Memory B cell (primary cell): ENCODE data around the gene PDK1.

Source experiments
- ATAC-seq: fragments of 150-1000 bp; cut with Tn5 transposase; 2 replicates; pipeline ENCODE4 v1.10.0; 2021; ENCODE audit warnings: low read depth, mild to moderate bottlenecking, moderate library complexity
- DNase-seq, 2 donors: peaks; one replicate each; pipeline ENCODE4 v3.0.0; 2022; ENCODE audit warnings: low spot score in 2 of 2
- H3K27ac Mint-ChIP-seq: one replicate; pipeline ENCODE4 v1.8.0; 2022; ENCODE audit warnings: mild to moderate bottlenecking, moderate library complexity, mixed read lengths
- H3K27me3 Mint-ChIP-seq: one replicate; pipeline ENCODE4 v1.8.0; 2022; ENCODE audit warnings: mixed read lengths
- H3K36me3 Mint-ChIP-seq: one replicate; pipeline ENCODE4 v1.8.0; 2022; ENCODE audit warnings: mild to moderate bottlenecking, mixed read lengths
- H3K4me1 Mint-ChIP-seq: one replicate; pipeline ENCODE4 v1.8.0; 2022; ENCODE audit warnings: mixed read lengths
- H3K4me3 Mint-ChIP-seq: one replicate; pipeline ENCODE4 v1.8.0; 2022; ENCODE audit warnings: mild to moderate bottlenecking, moderate library complexity, mixed read lengths
- H3K9me3 Mint-ChIP-seq: one replicate; pipeline ENCODE4 v1.8.0; 2022; ENCODE audit warnings: mixed read lengths

PDK1 gene

GRCh38 chr2:172596776-172597175 is 40.9 kb downstream of the PDK1 start:
- H3K27ac Mint-ChIP-seq: no peak overlapping the region
- H3K4me3 Mint-ChIP-seq: no peak overlapping the region
- H3K36me3 Mint-ChIP-seq: peaks cover 18% of the 10 kb centered on the region
- no peak for DNase-seq
- H3K9me3 Mint-ChIP-seq: no peaks in the 10 kb centered on the region
- no peaks in the 10 kb centered on the region for H3K27me3 Mint-ChIP-seq
- no peak for ATAC-seq
- no peaks in the 10 kb centered on the region for H3K4me1 Mint-ChIP-seq

- Mint-ChIP-seq H3K36me3 (peaks cover 19% of the 10 kb centered on the region), H3K4me1 (no peaks in the 10 kb centered on the region), H3K4me3 (no peak overlapping the region), H3K9me3 (no peaks in the 10 kb centered on the region), H3K27ac (no peak overlapping the region), H3K27me3 (no peaks in the 10 kb centered on the region)
- ATAC-seq (no peak), DNase-seq (no peak)
These were observed 41.4 kb downstream of the PDK1 start for GRCh38 chr2:172597176-172597842.

- Mint-ChIP-seq H3K4me1 (no peaks in the 10 kb centered on the region), H3K9me3 (no peaks in the 10 kb centered on the region), H3K4me3 (no peak overlapping the region), H3K36me3 (peaks cover 31% of the 10 kb centered on the region), H3K27me3 (no peaks in the 10 kb centered on the region), H3K27ac (no peak overlapping the region)
- ATAC-seq: no peak
- no peak for DNase-seq
These were observed 44.1 kb downstream of the PDK1 start for GRCh38 chr2:172599947-172600346.

- Mint-ChIP-seq H3K36me3 (peaks cover 32% of the 10 kb centered on the region), H3K4me3 (no peak overlapping the region), H3K27me3 (no peaks in the 10 kb centered on the region), H3K9me3 (no peaks in the 10 kb centered on the region), H3K4me1 (no peaks in the 10 kb centered on the region), H3K27ac (no peak overlapping the region)
- DNase-seq (no peak), ATAC-seq (no peak)
These were observed 44.7 kb downstream of the PDK1 start for GRCh38 chr2:172600557-172601008.

- H3K36me3 Mint-ChIP-seq: peaks cover 35% of the 10 kb centered on the region
- no peaks in the 10 kb centered on the region for H3K9me3 Mint-ChIP-seq
- H3K27ac Mint-ChIP-seq: no peak overlapping the region
- no peaks in the 10 kb centered on the region for H3K27me3 Mint-ChIP-seq
- no peaks in the 10 kb centered on the region for H3K4me1 Mint-ChIP-seq
- H3K4me3 Mint-ChIP-seq: no peak overlapping the region
- no peak for ATAC-seq
- DNase-seq: no peak
These were observed 50.4 kb downstream of the PDK1 start for GRCh38 chr2:172606285-172606684.

GRCh38 chr2:172607379-172607928 is 51.6 kb downstream of the PDK1 start:
- H3K27me3 Mint-ChIP-seq: no peaks in the 10 kb centered on the region
- ATAC-seq (no peak), DNase-seq (no peak)
- H3K36me3 Mint-ChIP-seq: peaks cover 34% of the 10 kb centered on the region
- no peaks in the 10 kb centered on the region for H3K9me3 Mint-ChIP-seq
- H3K4me3 Mint-ChIP-seq: no peak overlapping the region
- no peak overlapping the region for H3K27ac Mint-ChIP-seq
- H3K4me1 Mint-ChIP-seq: no peaks in the 10 kb centered on the region

- Mint-ChIP-seq H3K4me3 (no peak overlapping the region), H3K4me1 (no peaks in the 10 kb centered on the region), H3K27me3 (no peaks in the 10 kb centered on the region), H3K27ac (no peak overlapping the region), H3K36me3 (peaks cover 20% of the 10 kb centered on the region), H3K9me3 (no peaks in the 10 kb centered on the region)
- no peak for DNase-seq
- no peak for ATAC-seq
These were observed 53.6 kb downstream of the PDK1 start for GRCh38 chr2:172609488-172609887.

GRCh38 chr2:172612051-172612450 is 56.2 kb downstream of the PDK1 start:
- no peak overlapping the region for H3K4me3 Mint-ChIP-seq
- H3K36me3 Mint-ChIP-seq: peaks cover 15% of the 10 kb centered on the region
- DNase-seq: no peak
- H3K27ac Mint-ChIP-seq: no peak overlapping the region
- ATAC-seq: no peak
- H3K27me3 Mint-ChIP-seq: no peaks in the 10 kb centered on the region
- no peaks in the 10 kb centered on the region for H3K9me3 Mint-ChIP-seq
- H3K4me1 Mint-ChIP-seq: no peaks in the 10 kb centered on the region

GRCh38 chr2:172613040-172613439 is 57.1 kb downstream of the PDK1 start:
- Mint-ChIP-seq H3K4me3 (no peak overlapping the region), H3K27me3 (no peaks in the 10 kb centered on the region), H3K27ac (no peak overlapping the region), H3K36me3 (peaks cover 9% of the 10 kb centered on the region), H3K4me1 (no peaks in the 10 kb centered on the region), H3K9me3 (no peaks in the 10 kb centered on the region)
- DNase-seq: no peak
- ATAC-seq: no peak

GRCh38 chr2:172613615-172614231 is 57.8 kb downstream of the PDK1 start:
- no peak for ATAC-seq
- H3K27me3 Mint-ChIP-seq: no peaks in the 10 kb centered on the region
- peaks cover 6% of the 10 kb centered on the region for H3K36me3 Mint-ChIP-seq
- H3K4me3 Mint-ChIP-seq: no peak overlapping the region
- no peak for DNase-seq
- H3K4me1 Mint-ChIP-seq: no peaks in the 10 kb centered on the region
- no peaks in the 10 kb centered on the region for H3K9me3 Mint-ChIP-seq
- H3K27ac Mint-ChIP-seq: no peak overlapping the region

GRCh38 chr2:172614932-172615331 is 59.0 kb downstream of the PDK1 start:
- peaks cover 4% of the 10 kb centered on the region for H3K36me3 Mint-ChIP-seq
- no peaks in the 10 kb centered on the region for H3K27me3 Mint-ChIP-seq
- ATAC-seq (no peak), DNase-seq (no peak)
- H3K4me3 Mint-ChIP-seq: no peak overlapping the region
- H3K4me1 Mint-ChIP-seq: no peaks in the 10 kb centered on the region
- no peak overlapping the region for H3K27ac Mint-ChIP-seq
- no peaks in the 10 kb centered on the region for H3K9me3 Mint-ChIP-seq

GRCh38 chr2:172615727-172616261 is 59.9 kb downstream of the PDK1 start:
- Mint-ChIP-seq H3K36me3 (peaks cover 4% of the 10 kb centered on the region), H3K9me3 (no peaks in the 10 kb centered on the region), H3K4me3 (no peak overlapping the region), H3K27ac (no peak overlapping the region), H3K4me1 (no peaks in the 10 kb centered on the region), H3K27me3 (no peaks in the 10 kb centered on the region)
- DNase-seq (no peak), ATAC-seq (no peak)

GRCh38 chr2:172617115-172617514 is 61.2 kb downstream of the PDK1 start:
- no peaks in the 10 kb centered on the region for H3K9me3 Mint-ChIP-seq
- peaks cover 2% of the 10 kb centered on the region for H3K36me3 Mint-ChIP-seq
- H3K4me1 Mint-ChIP-seq: no peaks in the 10 kb centered on the region
- H3K27ac Mint-ChIP-seq: no peak overlapping the region
- DNase-seq (no peak), ATAC-seq (no peak)
- H3K4me3 Mint-ChIP-seq: no peak overlapping the region
- H3K27me3 Mint-ChIP-seq: no peaks in the 10 kb centered on the region

- ATAC-seq (no peak), DNase-seq (no peak)
- Mint-ChIP-seq H3K4me1 (no peaks in the 10 kb centered on the region), H3K4me3 (no peak overlapping the region), H3K36me3 (peaks cover 10% of the 10 kb centered on the region), H3K27ac (no peak overlapping the region), H3K9me3 (no peaks in the 10 kb centered on the region), H3K27me3 (no peaks in the 10 kb centered on the region)
These were observed 67.5 kb downstream of the PDK1 start for GRCh38 chr2:172623249-172623965.
